HAP-1 (cell line): Measurements from ENCODE around the gene SMAD2.
"Not testable (repeated sequence)": the region's sequence is repeated elsewhere in the genome, so short reads cannot be mapped to it uniquely, and the experiment has no call there.

Experiments
- DNase-seq, 2 experiments: peaks; one replicate each; pipeline ENCODE4 v3.0.0-alpha.2; 2016 to 2020; ENCODE audit warnings: low spot score in 2 of 2
- H3K27me3 ChIP-seq: fragments of 250-450 bp; sonication (Bioruptor Pico); 2 replicates; pipeline ENCODE4 v1.5.1; 2020; ENCODE audit warnings: low read depth, mild to moderate bottlenecking, moderate library complexity
- H3K36me3 ChIP-seq: fragments of 250-450 bp; sonication (Bioruptor Pico); replicated peaks from 2 replicates; pipeline ENCODE4 v1.5.1; 2020; ENCODE audit warnings: mild to moderate bottlenecking
- H3K4me1 ChIP-seq: fragments of 250-450 bp; sonication (Bioruptor Pico); 2 replicates; pipeline ENCODE4 v1.5.1; 2020; ENCODE audit warnings: mild to moderate bottlenecking
- H3K4me3 ChIP-seq: fragments of 250-450 bp; sonication (Bioruptor Pico); 2 replicates; pipeline ENCODE4 v1.5.1; 2020; ENCODE audit warnings: mild to moderate bottlenecking, moderate library complexity
- H3K9me3 ChIP-seq: fragments of 250-450 bp; sonication (Bioruptor Pico); 2 replicates; pipeline ENCODE4 v1.5.1; 2020; ENCODE audit warnings: mild to moderate bottlenecking, moderate library complexity
- in situ Hi-C: fragments of 300-500 bp; cut with MboI; formaldehyde crosslinking; loops from 3 replicates; pipeline ENCODE4 v1.14.3; 2020; ENCODE audit warnings: low sequenced_read_pairs, inconsistent platforms, mixed read lengths

Gene SMAD2

GRCh38 chr18:47930199-47930930 lies at the start of gene SMAD2:
SMAD2 (minus strand) TSS chr18:47930659; CDS start chr18:47896756, 33,903 bp downstream.
- in situ Hi-C loops: no loop called here
- H3K27me3 ChIP-seq: no peaks in the 10 kb centered on the region
- no peaks in the 10 kb centered on the region for H3K9me3 ChIP-seq
- peak within 1 kb of the TSS; percentile 80 for H3K4me3 ChIP-seq
- no peaks in the 10 kb centered on the region for H3K36me3 ChIP-seq
- H3K4me1 ChIP-seq: peaks cover 40% of the 10 kb centered on the region
- DNase-seq: peak; percentile 65 to 86

- Histone ChIP-seq H3K27me3 (no peaks in the 10 kb centered on the region), H3K36me3 (no peaks in the 10 kb centered on the region), H3K4me1 (peaks cover 7% of the 10 kb centered on the region), H3K4me3 (no peak overlapping the region), H3K9me3 (no peaks in the 10 kb centered on the region)
- in situ Hi-C loops: no loop called here
- no peak for DNase-seq
Measured at GRCh38 chr18:47979611-47980200, 49.2 kb upstream of the SMAD2 start.

- in situ Hi-C loops: no loop called here
- peak; percentile 62 to 71 for DNase-seq
- no peaks in the 10 kb centered on the region for H3K9me3 ChIP-seq
- H3K4me3 ChIP-seq: no peak overlapping the region
- H3K36me3 ChIP-seq: no peaks in the 10 kb centered on the region
- peaks cover 7% of the 10 kb centered on the region for H3K4me1 ChIP-seq
- no peaks in the 10 kb centered on the region for H3K27me3 ChIP-seq
Measured at GRCh38 chr18:47978603-47979002, 48.1 kb upstream of the SMAD2 start.

- peaks cover 7% of the 10 kb centered on the region for H3K4me1 ChIP-seq
- no peak for DNase-seq
- H3K27me3 ChIP-seq: no peaks in the 10 kb centered on the region
- no peaks in the 10 kb centered on the region for H3K9me3 ChIP-seq
- in situ Hi-C loops: no loop called here
- H3K36me3 ChIP-seq: no peaks in the 10 kb centered on the region
- no peak overlapping the region for H3K4me3 ChIP-seq
Measured at GRCh38 chr18:47978141-47978540, 47.7 kb upstream of the SMAD2 start.

- H3K36me3 ChIP-seq: no peaks in the 10 kb centered on the region
- peak in 1 of 2 experiments; percentile 23 for DNase-seq
- in situ Hi-C loops: no loop called here
- no peak overlapping the region for H3K4me3 ChIP-seq
- H3K27me3 ChIP-seq: no peaks in the 10 kb centered on the region
- H3K4me1 ChIP-seq: peaks cover 6% of the 10 kb centered on the region
- no peaks in the 10 kb centered on the region for H3K9me3 ChIP-seq
Measured at GRCh38 chr18:47975701-47976100, 45.2 kb upstream of the SMAD2 start.

GRCh38 chr18:47975105-47975504 lies 44.6 kb upstream of the SMAD2 start:
- peaks cover 6% of the 10 kb centered on the region for H3K4me1 ChIP-seq

GRCh38 chr18:47970664-47971531 lies 40.4 kb upstream of the SMAD2 start:
- DNase-seq: no peak
- in situ Hi-C loops: no loop called here
- 0 out of 2 replicates have a peak, but pooled peaks cover 5% of the 10 kb centered on the region for H3K9me3 ChIP-seq

More at GRCh38 chr18:47975105-47975504, 44.6 kb upstream of the SMAD2 start:
- Histone ChIP-seq H3K4me3 (no peak overlapping the region), H3K9me3 (no peaks in the 10 kb centered on the region), H3K36me3 (no peaks in the 10 kb centered on the region), H3K27me3 (no peaks in the 10 kb centered on the region)
- DNase-seq: no peak
- in situ Hi-C loops: no loop called here

GRCh38 chr18:47969816-47970215 lies 39.4 kb upstream of the SMAD2 start:
- no peaks in the 10 kb centered on the region for H3K27me3 ChIP-seq
- H3K4me1 ChIP-seq: peaks cover 15% of the 10 kb centered on the region
- in situ Hi-C loops: no loop called here
- H3K9me3 ChIP-seq: 0 out of 2 replicates have a peak, but pooled peaks cover 5% of the 10 kb centered on the region
- no peak overlapping the region for H3K4me3 ChIP-seq
- DNase-seq: no peak
- H3K36me3 ChIP-seq: no peaks in the 10 kb centered on the region

More at GRCh38 chr18:47970664-47971531, 40.4 kb upstream of the SMAD2 start:
- Histone ChIP-seq H3K36me3 (no peaks in the 10 kb centered on the region), H3K4me1 (peaks cover 15% of the 10 kb centered on the region), H3K4me3 (no peak overlapping the region), H3K27me3 (no peaks in the 10 kb centered on the region)

- DNase-seq: no peak
- in situ Hi-C loops: no loop called here
- Histone ChIP-seq H3K27me3 (no peaks in the 10 kb centered on the region), H3K4me1 (peaks cover 15% of the 10 kb centered on the region), H3K9me3 (0 out of 2 replicates have a peak, but pooled peaks cover 5% of the 10 kb centered on the region), H3K36me3 (no peaks in the 10 kb centered on the region), H3K4me3 (no peak overlapping the region)
Measured at GRCh38 chr18:47968721-47969120, 38.3 kb upstream of the SMAD2 start.

- in situ Hi-C loops: no loop called here
- peak; percentile 80 to 89 for DNase-seq
- H3K4me3 ChIP-seq: no peak overlapping the region
Measured at GRCh38 chr18:47968006-47968676, 37.7 kb upstream of the SMAD2 start.

GRCh38 chr18:47964053-47964452 lies 33.6 kb upstream of the SMAD2 start:
- DNase-seq: no peak
- in situ Hi-C loops: no loop called here
- Histone ChIP-seq H3K4me3 (no peak overlapping the region), H3K27me3 (no peaks in the 10 kb centered on the region), H3K9me3 (peaks cover 19% of the 10 kb centered on the region; the same call in 1 of the 2 replicates), H3K4me1 (peaks cover 12% of the 10 kb centered on the region), H3K36me3 (no peaks in the 10 kb centered on the region)

More at GRCh38 chr18:47968006-47968676, 37.7 kb upstream of the SMAD2 start:
- Histone ChIP-seq H3K9me3 (0 out of 2 replicates have a peak, but pooled peaks cover 5% of the 10 kb centered on the region), H3K36me3 (no peaks in the 10 kb centered on the region), H3K27me3 (no peaks in the 10 kb centered on the region), H3K4me1 (peaks cover 15% of the 10 kb centered on the region)

- not testable (repeated sequence) for DNase-seq
Measured at GRCh38 chr18:47961003-47961402, 30.5 kb upstream of the SMAD2 start.

GRCh38 chr18:47953471-47953931 lies 23.0 kb upstream of the SMAD2 start:
- DNase-seq: no peak
- Histone ChIP-seq H3K4me1 (no peaks in the 10 kb centered on the region), H3K27me3 (peaks cover 8% of the 10 kb centered on the region), H3K4me3 (no peak overlapping the region), H3K9me3 (no peaks in the 10 kb centered on the region), H3K36me3 (no peaks in the 10 kb centered on the region)
- in situ Hi-C loops: no loop called here

More at GRCh38 chr18:47961003-47961402, 30.5 kb upstream of the SMAD2 start:
- H3K27me3 ChIP-seq, H3K36me3 ChIP-seq, in situ Hi-C loops, H3K4me1 ChIP-seq, H3K4me3 ChIP-seq: not testable (repeated sequence)
- peaks cover 14% of the 10 kb centered on the region; the same call in 1 of the 2 replicates for H3K9me3 ChIP-seq
